CD4-positive, alpha-beta T cell (primary cell): ENCODE measurements around the gene CFAP119. TPM values are rescaled to one million over a fixed set of nuclear protein-coding genes. Genes with fewer than 3 reads are reported as not detected.

Experiments
- ATAC-seq: fragments of 200-7000 bp; cut with Tn5 transposase; one replicate; pipeline ENCODE4 v1.10.0; 2022; ENCODE audit warnings: mild to moderate bottlenecking; ENCODE audit not compliant: poor library complexity
- CTCF ChIA-PET: fragments of 350-600 bp; sonication (Branson Sonifier 250); formaldehyde crosslinking; loops from one replicate; lab custom pipeline; 2021; ENCODE audit warnings: antibody characterized with exemption, inconsistent platforms; lab: Charles Lee
- POLR2A ChIA-PET: fragments of 350-600 bp; sonication (Branson Sonifier 250); formaldehyde crosslinking; loops from one replicate; lab custom pipeline; 2021; ENCODE audit warnings: antibody characterized with exemption, inconsistent platforms; lab: Charles Lee
- DNase-seq, 14 experiments: peaks; one replicate each; pipeline ENCODE4 v3.0.0-alpha.2; 2013 to 2020; ENCODE audit warnings: mixed read lengths in 2 of 14
- H3K27ac ChIP-seq, 2 donors: one replicate each; pipeline versions ENCODE4 v1.5.1 to v1.7.0; 2013; ENCODE audit warnings: low read length in 2 of 2, low read depth in 1 of 2, mild to moderate bottlenecking in 1 of 2
- H3K27me3 ChIP-seq, 2 experiments: 1 replicate in 1 of 2; 2 replicates in 1 of 2; pipeline versions ENCODE4 v1.6.1 to v1.7.0; 2013; ENCODE audit warnings: low read length in 2 of 2, control low read depth in 1 of 2, mild to moderate bottlenecking in 1 of 2, moderate library complexity in 1 of 2; ENCODE audit not compliant: insufficient read depth in 2 of 2, control insufficient read depth in 1 of 2
- H3K36me3 ChIP-seq: one replicate; pipeline ENCODE4 v1.6.1; 2013; ENCODE audit warnings: low read length, control low read depth; ENCODE audit not compliant: insufficient read depth
- H3K4me1 ChIP-seq: one replicate; pipeline ENCODE4 v1.6.1; 2013; ENCODE audit warnings: low read length, control low read depth; ENCODE audit not compliant: insufficient read depth
- H3K4me3 ChIP-seq: one replicate; pipeline ENCODE4 v1.5.1; 2013; ENCODE audit warnings: mild to moderate bottlenecking, low read length, moderate library complexity
- H3K9me3 ChIP-seq, 2 experiments: 1 replicate in 1 of 2; 2 replicates in 1 of 2; pipeline versions ENCODE4 v1.6.1 to v1.7.0; 2013; ENCODE audit warnings: low read length in 2 of 2, mild to moderate bottlenecking in 2 of 2, control low read depth in 1 of 2, moderate library complexity in 1 of 2; ENCODE audit not compliant: control insufficient read depth in 1 of 2, insufficient read depth in 1 of 2
- H3K27ac Mint-ChIP-seq: one replicate; pipeline ENCODE4 v1.8.0; 2020; ENCODE audit warnings: mixed read lengths
- H3K27me3 Mint-ChIP-seq: one replicate; pipeline ENCODE4 v1.8.0; 2021; ENCODE audit warnings: mixed read lengths
- H3K36me3 Mint-ChIP-seq: one replicate; pipeline ENCODE4 v1.8.0; 2021; ENCODE audit warnings: low read depth, mixed read lengths
- H3K4me1 Mint-ChIP-seq: one replicate; pipeline ENCODE4 v1.8.0; 2021; ENCODE audit warnings: low read depth, mixed read lengths
- H3K4me3 Mint-ChIP-seq: one replicate; pipeline ENCODE4 v1.8.0; 2020; ENCODE audit warnings: mild to moderate bottlenecking, mixed read lengths
- H3K9me3 Mint-ChIP-seq: one replicate; pipeline ENCODE4 v1.8.0; 2020; ENCODE audit warnings: mixed read lengths
- CTCF ChIP-seq: fragments of 200-600 bp; IDR thresholded peaks from one replicate; pipeline ENCODE4 v1.8.0; 2022; ENCODE audit warnings: antibody characterized with exemption, mild to moderate bottlenecking
- intact Hi-C, 2 experiments: fragments of 100-400 bp; cut with DNase I in 1 of 2; cut with micrococcal nuclease in 1 of 2; formaldehyde crosslinking; loops; one replicate each; pipeline versions ENCODE4 v1.15.1 to v1.9.0; 2023 to 2025; cut with DNase I, micrococcal nuclease
- total RNA-seq, 174 experiments: library from RNA in 2 of 174; stranded (reverse) in 2 of 174; gene quantifications; one replicate each; pipeline ENCODE4 v1.2.3 and lab custom pipeline; 2021 to 2026

CFAP119 gene
- total RNA-seq, 2 experiments from 2014 or later, result 1.7 to 2.2 TPM

- TF ChIP-seq CTCF, result no peak
- ChIA-PET CTCF (no interaction called here), POLR2A (no interaction called here)
- Mint-ChIP-seq H3K27ac (no peak overlapping the region), H3K9me3 (no peaks in the 10 kb centered on the region), H3K36me3 (peaks cover 90% of the 10 kb centered on the region), H3K4me3 (no peak overlapping the region), H3K4me1 (peaks cover 26% of the 10 kb centered on the region), H3K27me3 (no peaks in the 10 kb centered on the region)
- Histone ChIP-seq H3K27me3 (no peaks in the 10 kb centered on the region), H3K27ac (no peak overlapping the region), H3K36me3 (peaks cover 93% of the 10 kb centered on the region), H3K4me3 (no peak overlapping the region), H3K4me1 (peaks cover 12% of the 10 kb centered on the region), H3K9me3 (no peaks in the 10 kb centered on the region)
- no peak for DNase-seq
- ATAC-seq, result no peak
- intact Hi-C loops, result no loop called here
Measured at GRCh38 chr16:30720086-30720485, 41.8 kb downstream of the CFAP119 start.

GRCh38 chr16:30715750-30716445, 46.0 kb downstream of the CFAP119 start:
- Mint-ChIP-seq H3K9me3 (no peaks in the 10 kb centered on the region), H3K27me3 (no peaks in the 10 kb centered on the region), H3K36me3 (peaks cover 85% of the 10 kb centered on the region), H3K27ac (peak overlapping the region; percentile 86), H3K4me1 (peaks cover 34% of the 10 kb centered on the region), H3K4me3 (peak overlapping the region; percentile 65)
- Histone ChIP-seq H3K9me3 (no peaks in the 10 kb centered on the region), H3K27me3 (no peaks in the 10 kb centered on the region), H3K36me3 (peaks cover 89% of the 10 kb centered on the region), H3K4me3 (no peak overlapping the region), H3K27ac (peak overlapping the region; percentile 29 to 32), H3K4me1 (peaks cover 18% of the 10 kb centered on the region)
- ChIA-PET CTCF (no interaction called here), POLR2A (interaction anchor here (0.5 to 1.7 kb wide), 2 partner anchors 17 to 49 kb away, joined by 3 to 6 read pairs; partner anchors contain the start of gene SRCAP)
- no peak for TF ChIP-seq CTCF
- ATAC-seq (peak; percentile 96), DNase-seq (peak in 12 of 14 experiments; percentile 8 to 78 (median 23))
- intact Hi-C loops, result no loop called here

GRCh38 chr16:30711712-30712111, 50.1 kb downstream of the CFAP119 start:
- Mint-ChIP-seq H3K4me3 (no peak overlapping the region), H3K4me1 (peaks cover 33% of the 10 kb centered on the region), H3K9me3 (no peaks in the 10 kb centered on the region), H3K27me3 (no peaks in the 10 kb centered on the region), H3K36me3 (peaks cover 92% of the 10 kb centered on the region), H3K27ac (peak overlapping the region; percentile 25)
- intact Hi-C loops, result no loop called here
- H3K36me3 ChIP-seq, result peaks cover 94% of the 10 kb centered on the region
- no peaks in the 10 kb centered on the region for H3K9me3 ChIP-seq
- POLR2A ChIA-PET, result interaction anchor here (0.9 kb wide), 1 partner anchor 10 kb away, joined by 4 read pairs; no protein-coding TSS in a partner anchor
- TF ChIP-seq CTCF, result no peak
- peaks cover 18% of the 10 kb centered on the region for H3K4me1 ChIP-seq
- H3K27me3 ChIP-seq, result no peaks in the 10 kb centered on the region
- no peak overlapping the region for H3K27ac ChIP-seq
- no peak for DNase-seq
- H3K4me3 ChIP-seq, result no peak overlapping the region
- ATAC-seq, result no peak
- CTCF ChIA-PET, result interaction anchor here (1.4 kb wide), 1 partner anchor 18 kb away, joined by 5 read pairs; no protein-coding TSS in a partner anchor
